HCT116 (cell line): ENCODE data around the gene PPP2R3C. TPM values are rescaled to one million over a fixed set of nuclear protein-coding genes. Genes with fewer than 3 reads are reported as not detected.

ENCODE experiments used
- ATAC-seq: fragments of 200-7000 bp; cut with Tn5 transposase; 2 replicates; pipeline ENCODE4 v1.9.1; 2020; ENCODE audit warnings: mild to moderate bottlenecking, moderate library complexity
- BruUV-seq: library from RNA; stranded (reverse); fragments of 400-500 nt; replicated peaks from 2 replicates; lab custom pipeline; 2021; lab: Mats Ljungman, UMichigan
- CTCF ChIA-PET: fragments of 300-600 bp; sonication (Branson Sonifier 250); formaldehyde crosslinking; loops from one replicate; lab custom pipeline; 2021; ENCODE audit warnings: antibody characterized with exemption; lab: Charles Lee
- POLR2A ChIA-PET: fragments of 300-600, 350-600 bp; sonication (Branson Sonifier 250); formaldehyde crosslinking; loops from one replicate; lab custom pipeline; 2021; ENCODE audit warnings: antibody characterized with exemption; lab: Charles Lee
- RAD21 ChIA-PET, 2 experiments: fragments of 300-600 bp; sonication (Branson Sonifier 250); formaldehyde crosslinking; loops; one replicate each; lab custom pipeline; 2023; ENCODE audit warnings: low total read pairs in 2 of 2; ENCODE audit not compliant: uncharacterized antibody in 2 of 2, unreplicated experiment in 2 of 2, low non-redundant PET in 1 of 2; lab: Charles Lee
- DNase-seq: peaks from one replicate; pipeline ENCODE4 v3.0.0-alpha.2; 2010; ENCODE audit warnings: low read depth, low spot score
- H2AFZ ChIP-seq: fragments of 200-600 bp; shearing (Covaris generic), sonication (generic); 2 replicates; pipeline ENCODE4 v1.6.1; 2017; ENCODE audit warnings: low read depth, mixed run types, mixed read lengths, antibody characterized with exemption, low read length; ENCODE audit not compliant: poor library complexity, severe bottlenecking
- H3K27ac ChIP-seq: 2 replicates; pipeline ENCODE4 v1.5.1; 2012; ENCODE audit warnings: low read depth, low read length
- H3K27me3 ChIP-seq: fragments of 200-600 bp; sonication (generic); 2 replicates; pipeline ENCODE4 v1.6.1; 2016; ENCODE audit warnings: mixed run types, low read length, mixed read lengths; ENCODE audit not compliant: insufficient read depth
- H3K36me3 ChIP-seq, 2 experiments: fragments of 200-500 bp in 1 of 2; fragments of 200-600 bp in 1 of 2; sonication (Bioruptor generic) in 1 of 2; sonication (generic) in 1 of 2; 2 replicates each; pipeline versions ENCODE4 v1.5.1 to v1.6.1; 2014 to 2016; ENCODE audit warnings: low read length in 2 of 2, inconsistent platforms in 1 of 2, mixed read lengths in 1 of 2, mixed run types in 1 of 2; ENCODE audit not compliant: insufficient read depth in 2 of 2, control insufficient read depth in 1 of 2
- H3K4me1 ChIP-seq, 2 experiments: fragments of 200-600 bp in 1 of 2; sonication (generic) in 1 of 2; 2 replicates each; pipeline versions ENCODE4 v1.5.1 to v1.6.1; 2012 to 2017; ENCODE audit warnings: low read length in 2 of 2, inconsistent platforms in 1 of 2, mild to moderate bottlenecking in 1 of 2, mixed read lengths in 1 of 2, mixed run types in 1 of 2, moderate library complexity in 1 of 2; ENCODE audit not compliant: insufficient read depth in 2 of 2, control insufficient read depth in 1 of 2
- H3K4me2 ChIP-seq: fragments of 200-600 bp; sonication (generic); 2 replicates; pipeline ENCODE4 v1.6.1; 2017; ENCODE audit warnings: mixed run types, low read length, mixed read lengths
- H3K4me3 ChIP-seq, 2 experiments: fragments of 200-600 bp in 1 of 2; sonication (generic) in 1 of 2; replicated peaks in 1 of 2; 2 replicates each; pipeline ENCODE4 v1.5.1; 2011 to 2016; ENCODE audit warnings: low read length in 2 of 2, control low read depth in 1 of 2, low read depth in 1 of 2, mild to moderate bottlenecking in 1 of 2, mixed read lengths in 1 of 2, mixed run types in 1 of 2
- H3K79me2 ChIP-seq: fragments of 200-600 bp; sonication (generic); 2 replicates; pipeline ENCODE4 v1.6.1; 2017; ENCODE audit warnings: mild to moderate bottlenecking, mixed run types, low read length, moderate library complexity, mixed read lengths; ENCODE audit not compliant: insufficient read depth
- H3K9ac ChIP-seq: fragments of 200-600 bp; sonication (generic); 2 replicates; pipeline ENCODE4 v1.6.1; 2016; ENCODE audit warnings: low read length, mixed read lengths
- H3K9me2 ChIP-seq: fragments of 200-600 bp; sonication (generic), shearing (Covaris generic); 2 replicates; pipeline ENCODE4 v1.6.1; 2017; ENCODE audit warnings: mixed run types, mild to moderate bottlenecking, moderate library complexity; ENCODE audit not compliant: insufficient read depth
- H3K9me3 ChIP-seq, 2 experiments: fragments of 200-500 bp in 1 of 2; fragments of 200-600 bp in 1 of 2; sonication (Bioruptor generic) in 1 of 2; sonication (generic) in 1 of 2; 2 replicates each; pipeline ENCODE4 v1.6.1; 2014 to 2017; ENCODE audit warnings: low read length in 2 of 2, mixed read lengths in 2 of 2, inconsistent platforms in 1 of 2, low read depth in 1 of 2, mild to moderate bottlenecking in 1 of 2, mixed run types in 1 of 2, moderate library complexity in 1 of 2; ENCODE audit not compliant: control insufficient read depth in 1 of 2, insufficient read depth in 1 of 2
- H4K20me1 ChIP-seq: fragments of 200-600 bp; sonication (generic), shearing (Covaris generic); 2 replicates; pipeline ENCODE4 v1.6.1; 2017; ENCODE audit warnings: mixed run types, mild to moderate bottlenecking, moderate library complexity; ENCODE audit not compliant: insufficient read depth
- ATF3 ChIP-seq: IDR thresholded peaks from 2 replicates; pipeline ENCODE4 v1.6.1; 2012
- CEBPB ChIP-seq: IDR thresholded peaks from 2 replicates; pipeline ENCODE4 v1.6.1; 2012; ENCODE audit warnings: low read depth
- CTCF ChIP-seq, 3 experiments: fragments of 200-600 bp in 1 of 3; sonication (generic) in 1 of 3; IDR thresholded peaks in 2 of 3; conservative IDR thresholded peaks in 1 of 3; 2 replicates each; pipeline ENCODE4 v1.5.1; 2012 to 2017; ENCODE audit warnings: low read depth in 2 of 3, low read length in 2 of 3, antibody characterized with exemption in 1 of 3, borderline replicate concordance in 1 of 3, control low read depth in 1 of 3, mild to moderate bottlenecking in 1 of 3, mixed read lengths in 1 of 3, mixed run types in 1 of 3, moderate library complexity in 1 of 3; ENCODE audit not compliant: insufficient read depth in 1 of 3
- EGR1 ChIP-seq: IDR thresholded peaks from 2 replicates; pipeline ENCODE4 v1.6.1; 2012; ENCODE audit warnings: low read depth
- ELF1 ChIP-seq: IDR thresholded peaks from 2 replicates; pipeline ENCODE4 v1.6.1; 2012; ENCODE audit warnings: low read depth, borderline replicate concordance
- EZH2 ChIP-seq: fragments of 200-600 bp; sonication (generic); IDR thresholded peaks from 2 replicates; pipeline ENCODE4 v1.6.1; 2017; ENCODE audit warnings: antibody characterized with exemption, mixed run types
- EZH2phosphoT487 ChIP-seq: fragments of 200-600 bp; IDR thresholded peaks from 2 replicates; pipeline ENCODE4 v1.6.1; 2018; ENCODE audit warnings: antibody characterized with exemption, borderline replicate concordance
- FOSL1 ChIP-seq: IDR thresholded peaks from 2 replicates; pipeline ENCODE4 v1.6.1; 2012; ENCODE audit warnings: low read depth
- JUND ChIP-seq: IDR thresholded peaks from 2 replicates; pipeline ENCODE4 v1.6.1; 2012
- POLR2AphosphoS5 ChIP-seq: IDR thresholded peaks from 2 replicates; pipeline ENCODE4 v1.6.1; 2011; ENCODE audit warnings: mild to moderate bottlenecking, low read depth, low read length, moderate library complexity
- RAD21 ChIP-seq: IDR thresholded peaks from 2 replicates; pipeline ENCODE4 v1.6.1; 2012; ENCODE audit warnings: low read depth, mild to moderate bottlenecking
- REST ChIP-seq: IDR thresholded peaks from 2 replicates; pipeline ENCODE4 v1.6.1; 2012; ENCODE audit warnings: low read depth
- SIN3A ChIP-seq: IDR thresholded peaks from 2 replicates; pipeline ENCODE4 v1.6.1; 2012; ENCODE audit warnings: low read depth
- SP1 ChIP-seq: IDR thresholded peaks from 2 replicates; pipeline ENCODE4 v1.6.1; 2012; ENCODE audit warnings: low read depth
- SRF ChIP-seq: IDR thresholded peaks from 2 replicates; pipeline ENCODE4 v1.6.1; 2012; ENCODE audit warnings: low read depth
- TCF7L2 ChIP-seq: IDR thresholded peaks from 2 replicates; pipeline ENCODE4 v1.7.0; 2011; ENCODE audit warnings: borderline replicate concordance, inconsistent platforms; ENCODE audit not compliant: insufficient read depth, insufficient read length; ENCODE audit errors: extremely low read depth
- YY1 ChIP-seq: IDR thresholded peaks from 2 replicates; pipeline ENCODE4 v1.6.1; 2011; ENCODE audit warnings: low read length, low read depth, moderate library complexity, mild to moderate bottlenecking; ENCODE audit not compliant: insufficient replicate concordance; ENCODE audit errors: extremely low read depth
- ZBTB33 ChIP-seq: IDR thresholded peaks from 2 replicates; pipeline ENCODE4 v1.6.1; 2011; ENCODE audit warnings: mild to moderate bottlenecking, low read length, moderate library complexity; ENCODE audit not compliant: insufficient replicate concordance; ENCODE audit errors: extremely low read depth
- ZFX ChIP-seq: fragments of 450-650 bp; IDR thresholded peaks from 2 replicates; pipeline ENCODE4 v1.6.1; 2017
- intact Hi-C: fragments of 100-400 bp; cut with micrococcal nuclease; formaldehyde crosslinking; loops from 2 replicates; pipeline ENCODE4 v1.10.0; 2022
- total RNA-seq: library from RNA; stranded (reverse); gene quantifications from one replicate; pipeline ENCODE4 v1.2.1, GENCODE V29; 2021; ENCODE audit not compliant: unreplicated experiment

Gene PPP2R3C
- total RNA-seq, 1 experiment from 2014 or later, result 14.1 TPM

- H3K4me2 ChIP-seq, result no peak overlapping the region
- no peak overlapping the region for H3K9ac ChIP-seq
- no peak overlapping the region for H2AFZ ChIP-seq
- no peak overlapping the region for H3K27ac ChIP-seq
- RAD21 ChIA-PET, result no interaction called here
- CTCF ChIA-PET, result no interaction called here
- intact Hi-C loops, result no loop called here
- H3K9me3 ChIP-seq, result no peaks in the 10 kb centered on the region
- POLR2A ChIA-PET, result no interaction called here
- H3K79me2 ChIP-seq, result peaks cover 8% of the 10 kb centered on the region; the same call in 1 of the 2 replicates
- no peak for DNase-seq
- H3K27me3 ChIP-seq, result no peaks in the 10 kb centered on the region
- ATAC-seq, result no peak
- no peaks in the 10 kb centered on the region for H4K20me1 ChIP-seq
- H3K4me1 ChIP-seq, result no peaks in the 10 kb centered on the region
- H3K36me3 ChIP-seq, result no peaks in the 10 kb centered on the region
- H3K4me3 ChIP-seq, result no peak overlapping the region
- BruUV-seq, result no TSS peak
- H3K9me2 ChIP-seq, result no peaks in the 10 kb centered on the region
- TF ChIP-seq ZFX, result no peak
- no peak for TF ChIP-seq SIN3A
- TF ChIP-seq RAD21, result no peak
- TF ChIP-seq YY1, result no peak
- no peak for TF ChIP-seq POLR2AphosphoS5
- TF ChIP-seq EZH2, result no peak
- no peak for TF ChIP-seq CEBPB
- TF ChIP-seq ZBTB33, result no peak
- TF ChIP-seq ELF1, result no peak
- TF ChIP-seq REST, result no peak
- no peak for TF ChIP-seq SP1
- no peak for TF ChIP-seq ATF3
- TF ChIP-seq JUND, result no peak
- no peak for TF ChIP-seq SRF
- TF ChIP-seq EZH2phosphoT487, result no peak
- TF ChIP-seq TCF7L2, result no peak
- no peak for TF ChIP-seq FOSL1
- TF ChIP-seq EGR1, result no peak
- TF ChIP-seq CTCF (IDR thresholded peaks at IDR 0.05 in 2 of 3, conservative IDR thresholded peaks at IDR 0.05 in 1 of 3; ENCODE audit: borderline replicate concordance in 1 of 3, insufficient read depth in 1 of 3, low read depth in 2 of 3, low read length in 2 of 3), result no peak
Measured at GRCh38 chr14:35147711-35148110, 25.9 kb upstream of the PPP2R3C start.
